ENCODE data around the gene SETD2.
"Not testable (repeated sequence)": the region's sequence is repeated elsewhere in the genome, so short reads cannot be mapped to it uniquely, and the experiment has no call there.

The SETD2 gene

DNA sequence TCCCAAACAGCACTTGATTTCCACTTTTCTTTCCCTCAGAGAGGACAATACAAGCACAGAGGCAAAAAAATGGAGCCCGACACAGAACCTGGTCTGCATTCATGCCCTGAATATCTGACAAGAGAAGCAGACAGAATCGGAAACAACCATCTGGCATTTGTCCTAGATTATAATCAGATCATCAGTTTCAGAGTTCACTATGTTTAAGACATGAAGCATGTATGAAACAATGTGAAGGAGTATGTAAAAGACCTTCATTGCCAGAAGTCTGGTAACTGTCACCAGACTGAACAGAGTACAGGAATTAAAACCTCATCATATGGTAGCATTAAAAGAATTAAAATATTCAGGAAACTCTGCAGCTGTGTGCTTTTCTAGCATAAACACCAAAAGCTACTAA is 65.0 kb downstream of the SETD2 start:
- no peak for DNase-seq (ENCODE audit: low read depth in 2 of 2)

DNA sequence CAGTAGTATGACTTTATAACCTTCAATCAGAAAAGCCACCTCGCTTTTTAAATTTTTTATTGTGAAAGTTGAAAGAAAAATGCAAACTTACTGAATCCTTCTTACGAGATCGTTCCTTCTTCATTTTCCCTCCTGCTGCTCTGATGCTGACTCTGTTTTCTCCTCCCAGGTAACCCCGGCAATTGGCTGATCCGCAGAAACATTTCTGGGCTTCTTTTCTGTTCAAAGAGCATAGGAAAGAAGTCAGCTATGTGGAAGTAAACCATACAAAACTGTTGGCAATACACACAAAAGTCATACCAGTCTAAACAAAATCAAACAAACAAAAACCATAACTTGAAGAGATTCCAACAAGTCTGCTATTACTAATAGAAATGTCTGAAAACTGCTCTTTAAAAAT is 66.0 kb downstream of the SETD2 start:
- DNase-seq (ENCODE audit: low read depth in 2 of 2): no peak

DNA sequence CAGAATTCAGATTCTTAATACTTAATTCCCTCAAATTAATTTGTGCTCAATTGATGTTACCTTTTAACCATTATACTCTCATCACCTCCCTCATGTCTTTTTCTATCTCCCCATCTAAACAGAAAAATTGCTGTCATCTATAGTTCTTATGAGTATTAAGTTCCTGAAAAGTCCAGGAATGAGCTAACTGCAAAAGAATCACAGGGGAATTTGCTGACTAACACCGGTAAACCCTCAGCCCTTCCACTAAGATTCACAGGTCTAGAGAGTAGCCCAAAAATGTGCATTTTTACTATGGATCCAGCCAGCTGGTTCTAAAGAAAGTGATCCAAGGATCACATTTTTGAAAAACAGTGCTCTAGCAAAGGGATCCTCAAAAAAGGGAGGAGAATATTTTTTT is 67.0 kb downstream of the SETD2 start:
- no peak for DNase-seq (ENCODE audit: low read depth in 2 of 2)

DNA sequence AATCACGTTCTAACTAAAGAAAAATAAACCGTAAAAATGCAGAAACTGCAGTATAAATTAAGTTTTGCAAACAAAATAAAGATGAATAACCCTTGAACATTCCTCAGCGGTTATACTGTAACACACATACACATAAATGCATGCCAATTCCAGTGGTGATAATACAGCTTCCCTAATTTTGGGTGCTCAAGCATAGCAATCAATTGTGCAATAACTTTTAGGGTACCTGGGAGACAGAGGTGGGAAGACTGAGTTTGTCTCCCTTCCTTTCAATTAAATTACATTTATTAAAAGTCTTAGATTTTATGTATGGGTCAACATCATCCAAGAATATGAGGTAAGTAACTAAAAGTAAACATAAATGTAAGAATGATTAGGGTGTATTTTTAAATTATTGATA is 71.8 kb downstream of the SETD2 start:
- no peak for DNase-seq (ENCODE audit: low read depth in 2 of 2)

DNA sequence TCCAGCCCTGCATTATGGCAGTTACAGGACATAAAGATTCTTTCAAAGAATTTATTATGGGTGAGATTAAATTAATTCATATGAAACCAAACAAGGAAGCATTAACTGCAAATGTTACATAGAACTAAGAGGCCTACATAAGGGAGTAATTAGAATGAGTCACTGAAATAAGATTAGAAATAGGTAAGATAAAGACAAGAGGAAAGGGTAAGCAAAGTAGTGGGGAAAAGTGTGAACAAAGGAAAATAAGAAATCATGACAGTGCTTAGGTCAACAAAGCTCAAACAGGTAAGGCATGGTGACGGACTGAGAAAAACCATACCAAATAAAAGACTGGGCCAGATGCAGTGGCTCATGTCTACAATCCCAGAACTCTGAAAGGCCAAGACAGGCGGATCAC is 74.3 kb downstream of the SETD2 start:
- DNase-seq (ENCODE audit: low read depth in 2 of 2): no peak

DNA sequence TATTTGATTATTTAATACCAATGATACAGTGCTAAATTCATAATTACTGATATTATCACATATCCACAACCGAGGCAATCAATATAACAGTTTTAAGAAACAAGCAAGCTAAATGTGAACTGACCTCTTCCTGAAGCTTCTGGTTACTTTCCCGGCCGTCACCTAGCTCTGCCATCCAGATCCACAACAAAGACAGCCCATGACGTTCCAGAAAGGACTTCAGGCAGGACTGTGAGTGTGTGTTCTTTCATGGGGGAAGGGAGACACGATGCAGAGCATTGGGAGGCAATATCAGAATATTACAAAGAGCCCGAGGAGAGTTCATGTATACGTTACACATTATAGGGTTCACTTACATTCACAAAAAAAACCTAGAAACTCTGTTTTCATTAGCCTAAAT is 77.8 kb downstream of the SETD2 start:
- DNase-seq (ENCODE audit: low read depth in 2 of 2): no peak

DNA sequence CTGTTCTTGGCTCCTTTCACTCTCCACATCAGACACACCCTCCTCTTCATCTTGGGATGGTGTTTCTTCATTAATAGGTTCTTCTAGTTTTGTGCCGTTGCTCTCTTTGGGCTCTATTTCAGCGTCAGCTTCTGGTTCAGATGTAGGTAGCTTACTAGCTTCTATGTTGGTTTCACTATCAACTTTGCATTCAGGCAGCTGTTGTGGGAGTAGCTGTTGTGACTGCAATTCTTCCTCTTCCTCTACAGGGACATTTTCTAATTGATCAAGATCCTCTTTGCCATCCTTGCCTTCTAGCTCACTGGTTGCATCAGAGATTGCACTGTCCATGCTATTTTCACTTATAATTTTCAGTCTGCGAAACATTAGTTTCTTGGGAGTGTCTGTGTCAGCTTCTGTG is 80.1 kb downstream of the SETD2 start:
- DNase-seq (ENCODE audit: low read depth in 2 of 2): no peak

DNA sequence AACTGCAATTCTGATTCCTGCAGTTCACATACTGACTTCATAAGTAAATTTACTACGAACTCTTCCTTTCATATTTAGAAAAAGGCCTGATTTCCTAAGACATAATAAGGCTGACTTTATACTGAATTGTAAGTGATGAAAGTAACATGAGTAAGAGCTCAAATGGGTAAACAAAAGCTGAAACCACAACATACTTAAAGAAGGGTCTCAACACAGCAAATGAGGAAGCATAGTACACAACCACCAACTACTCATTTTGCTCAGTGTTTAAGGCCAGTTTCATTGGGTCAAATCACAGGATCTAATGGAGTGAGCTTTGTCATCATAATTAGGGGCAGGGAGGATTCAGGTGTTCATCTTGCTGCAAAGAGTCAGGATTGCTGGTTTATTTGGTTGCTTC is 81.4 kb downstream of the SETD2 start:
- DNase-seq (ENCODE audit: low read depth in 2 of 2): no peak

DNA sequence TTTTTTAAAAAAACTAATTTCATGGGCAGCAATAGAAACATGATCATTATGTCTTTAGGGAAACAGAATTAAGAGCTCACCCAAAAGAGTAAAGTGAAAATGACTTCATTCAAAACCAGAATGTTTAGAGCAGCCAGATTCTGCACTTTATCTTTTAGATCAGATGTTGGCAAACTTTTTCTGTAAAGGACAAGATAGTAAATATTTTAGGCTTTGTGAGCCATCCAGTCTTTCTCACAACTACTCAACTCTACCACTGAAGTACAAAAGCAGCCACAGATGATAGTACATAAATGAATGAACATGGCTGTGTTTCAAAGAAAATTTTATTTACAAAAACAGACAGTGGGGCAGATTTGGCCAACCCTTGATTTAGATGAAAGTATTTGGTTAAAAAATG is 84.5 kb downstream of the SETD2 start:
- DNase-seq (ENCODE audit: low read depth in 2 of 2): no peak

DNA sequence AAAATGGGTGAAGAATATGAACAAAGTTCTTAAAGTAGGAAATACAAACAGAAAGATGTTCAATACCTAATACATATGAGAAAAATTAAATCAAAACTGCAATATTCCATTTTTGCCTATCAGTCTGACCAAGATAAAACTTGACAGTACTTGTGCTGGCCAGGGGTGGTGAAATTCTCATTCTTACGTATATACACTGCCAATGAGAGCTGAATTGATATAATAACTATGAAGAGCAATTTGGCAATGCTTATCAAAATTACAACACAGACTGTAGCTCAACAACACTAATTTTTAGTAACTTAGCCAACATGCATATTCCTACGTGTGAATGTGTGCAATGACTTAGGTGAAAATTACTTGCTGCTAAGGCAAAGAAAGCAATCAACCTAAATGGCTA is 90.2 kb downstream of the SETD2 start:
- no peak for DNase-seq (ENCODE audit: low read depth in 2 of 2)

DNA sequence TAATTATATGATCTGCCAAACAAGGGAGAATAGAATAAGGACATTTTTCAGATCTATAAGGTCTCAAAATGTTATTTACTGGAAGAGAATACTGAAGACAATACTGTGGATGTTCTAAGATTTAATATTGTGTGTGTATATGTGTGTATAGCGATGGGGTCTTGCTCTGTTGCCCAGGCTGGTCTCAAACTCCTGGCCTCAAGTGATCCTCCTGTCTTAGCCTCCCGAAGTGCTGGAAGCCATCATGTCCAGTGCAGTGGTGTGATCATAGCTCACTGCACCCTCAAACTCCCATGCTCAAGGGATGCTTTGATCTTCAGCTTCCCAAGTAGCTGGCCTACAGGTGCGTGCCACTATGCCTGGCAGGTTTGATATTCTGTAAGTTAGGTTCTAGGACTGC is 93.1 kb downstream of the SETD2 start:
- DNase-seq (ENCODE audit: low read depth in 2 of 2): no peak

DNA sequence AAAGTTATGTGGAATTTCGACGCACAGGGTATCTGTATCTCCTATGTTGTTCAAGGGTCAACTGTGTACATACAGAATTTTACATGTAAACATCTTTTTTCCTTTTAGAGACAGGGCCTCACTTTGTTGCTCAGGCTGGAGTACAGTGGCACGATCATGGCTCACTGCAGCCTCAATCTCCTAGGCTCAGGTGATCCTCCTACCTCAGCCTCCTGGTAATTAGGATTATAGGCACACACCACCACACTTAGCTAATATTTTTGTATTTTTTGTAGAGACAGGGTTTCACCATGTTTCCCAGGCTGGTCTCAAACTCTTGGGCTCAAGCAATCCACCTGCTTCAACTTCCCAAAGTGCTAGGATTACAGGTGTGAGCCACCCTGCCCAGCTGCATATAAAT is 97.7 kb downstream of the SETD2 start:
- not testable (repeated sequence) for DNase-seq (ENCODE audit: low read depth in 2 of 2)

DNA sequence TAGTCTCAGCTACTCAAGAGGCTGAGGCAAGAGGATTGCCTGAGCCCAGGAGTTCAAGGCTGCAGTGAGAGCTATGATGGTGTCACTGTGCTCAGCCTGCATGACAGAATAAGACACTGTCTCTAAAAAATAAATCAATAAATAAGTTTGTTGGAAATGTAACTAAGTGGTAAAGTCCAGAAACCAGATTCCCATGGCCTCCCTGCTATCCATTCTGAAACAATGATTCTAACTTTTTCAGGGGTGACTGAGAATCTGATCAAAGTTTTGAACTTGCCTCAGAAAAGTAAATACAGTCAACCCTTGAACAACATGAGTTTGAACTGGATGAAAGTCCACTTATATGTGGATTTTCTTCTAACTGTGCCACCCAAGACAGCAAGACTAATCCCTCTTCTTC is 98.2 kb downstream of the SETD2 start:
- no peak for DNase-seq (ENCODE audit: low read depth in 2 of 2)

DNA sequence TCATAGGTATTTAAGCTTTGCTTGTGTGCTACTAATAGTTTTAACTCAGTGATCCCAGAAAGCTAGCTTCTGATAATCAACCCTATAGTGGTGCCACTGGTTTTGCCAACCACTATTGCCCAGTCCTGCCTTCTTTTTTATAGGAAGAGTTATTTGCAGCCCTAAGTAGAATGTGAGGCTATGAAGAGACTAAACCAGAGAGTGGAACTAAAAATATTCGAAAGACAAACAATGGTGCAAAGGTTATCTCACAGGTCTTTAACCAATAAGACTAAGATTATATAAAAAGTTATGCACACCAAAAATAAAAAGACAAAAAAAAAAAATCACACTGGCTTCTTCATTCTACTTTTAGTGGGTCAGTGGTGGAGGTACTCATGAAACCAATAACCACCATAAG is 98.9 kb downstream of the SETD2 start:
- DNase-seq (ENCODE audit: low read depth in 2 of 2): no peak

DNA sequence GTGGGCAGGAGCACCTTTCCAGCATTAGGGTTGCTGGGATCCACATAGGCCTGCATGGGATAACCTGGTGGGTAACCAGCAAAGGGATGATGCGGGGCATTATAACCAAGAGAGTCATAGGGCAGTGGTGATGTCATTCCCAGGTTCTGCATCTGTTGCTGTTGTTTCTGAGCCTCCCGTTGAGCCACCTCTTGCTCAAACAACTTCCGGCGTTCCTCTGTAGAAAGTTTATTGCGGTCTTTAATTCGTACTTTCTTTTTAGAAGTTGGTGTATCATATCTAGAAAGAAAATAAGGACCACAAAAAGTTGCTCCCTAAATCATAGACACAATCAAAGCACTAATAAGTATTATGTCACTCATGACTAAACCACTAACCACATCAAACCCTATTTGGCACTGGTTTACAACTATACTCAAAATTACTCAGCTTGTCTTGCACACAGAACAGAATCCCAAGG is 106.7 kb downstream of the SETD2 start:
- DNase-seq (ENCODE audit: low read depth in 2 of 2): peak; percentile 33 to 46

DNA sequence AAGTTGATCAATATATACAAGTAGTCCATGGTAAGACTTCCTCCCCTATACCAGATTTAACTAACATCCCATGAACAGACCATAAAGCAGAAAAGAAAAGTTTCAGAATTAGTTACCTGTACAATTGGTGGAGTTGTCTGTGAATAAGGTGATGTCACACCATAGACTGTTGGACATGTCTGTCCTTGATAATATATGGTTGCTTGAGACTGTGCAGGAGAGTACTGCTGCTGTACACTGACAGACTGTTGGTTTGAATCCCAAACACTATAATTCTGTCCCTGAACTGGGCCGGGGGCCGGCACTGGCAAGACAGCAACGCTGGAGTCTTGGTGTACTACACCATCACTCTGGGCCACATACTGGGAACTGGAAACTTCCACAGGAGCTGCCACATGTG is 107.2 kb downstream of the SETD2 start:
- DNase-seq (ENCODE audit: low read depth in 2 of 2): no peak

DNA sequence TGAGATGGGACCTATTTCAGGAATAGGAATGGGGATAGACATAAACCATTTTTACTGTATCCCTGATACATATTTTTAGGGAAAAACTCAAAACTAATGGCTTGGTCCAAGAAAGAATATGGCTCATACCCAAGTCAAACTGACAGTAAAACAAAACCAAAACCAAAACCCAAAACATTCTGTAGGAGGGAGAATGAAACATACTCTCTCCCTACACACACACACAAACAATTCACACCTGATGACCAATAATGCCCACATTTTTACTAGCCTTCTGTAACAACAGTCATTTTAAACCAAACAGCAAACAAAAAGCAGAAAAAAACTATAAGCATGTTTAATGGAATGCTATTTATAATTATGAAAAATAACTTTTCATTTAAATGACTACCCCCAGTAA is 109.5 kb downstream of the SETD2 start:
- DNase-seq (ENCODE audit: low read depth in 2 of 2): no peak

DNA sequence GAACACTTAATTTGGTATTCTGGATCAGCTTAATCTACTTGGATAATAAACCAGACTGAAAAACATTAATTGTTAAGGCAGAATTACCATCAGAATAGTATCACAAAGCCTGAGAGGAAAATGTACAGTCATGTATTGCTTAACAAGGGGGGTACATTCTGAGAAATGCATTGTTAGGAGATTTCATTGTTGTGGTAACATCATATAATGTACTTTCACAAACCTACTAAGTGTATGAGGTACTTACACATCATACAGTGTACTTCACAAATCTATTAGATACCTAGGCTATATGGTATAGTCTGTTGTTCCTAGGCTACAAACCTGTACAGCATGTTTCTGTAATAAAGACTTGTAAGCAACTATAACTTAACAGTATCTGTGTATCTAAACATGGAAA is 116.2 kb downstream of the SETD2 start:
- no peak for DNase-seq (ENCODE audit: low read depth in 2 of 2)

DNA sequence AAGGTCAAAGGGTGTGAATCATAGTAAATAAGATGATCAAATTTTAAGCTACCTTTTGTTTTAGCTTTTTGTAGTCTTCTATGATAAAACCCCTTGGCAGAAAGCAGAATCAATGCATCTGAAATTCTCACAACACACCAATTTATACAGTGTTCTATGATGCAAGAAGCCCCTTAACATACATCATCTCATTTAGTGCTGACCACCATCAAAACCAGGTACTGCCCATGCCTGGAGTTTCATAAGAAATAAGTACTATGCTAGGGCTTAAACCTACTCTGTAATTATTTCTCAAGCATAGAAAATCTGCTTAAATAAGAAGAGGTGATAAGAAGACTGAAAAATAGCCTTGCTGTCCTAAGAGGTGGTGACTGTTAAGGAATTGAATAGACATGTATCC is 116.8 kb downstream of the SETD2 start:
- DNase-seq (ENCODE audit: low read depth in 2 of 2): no peak

DNA sequence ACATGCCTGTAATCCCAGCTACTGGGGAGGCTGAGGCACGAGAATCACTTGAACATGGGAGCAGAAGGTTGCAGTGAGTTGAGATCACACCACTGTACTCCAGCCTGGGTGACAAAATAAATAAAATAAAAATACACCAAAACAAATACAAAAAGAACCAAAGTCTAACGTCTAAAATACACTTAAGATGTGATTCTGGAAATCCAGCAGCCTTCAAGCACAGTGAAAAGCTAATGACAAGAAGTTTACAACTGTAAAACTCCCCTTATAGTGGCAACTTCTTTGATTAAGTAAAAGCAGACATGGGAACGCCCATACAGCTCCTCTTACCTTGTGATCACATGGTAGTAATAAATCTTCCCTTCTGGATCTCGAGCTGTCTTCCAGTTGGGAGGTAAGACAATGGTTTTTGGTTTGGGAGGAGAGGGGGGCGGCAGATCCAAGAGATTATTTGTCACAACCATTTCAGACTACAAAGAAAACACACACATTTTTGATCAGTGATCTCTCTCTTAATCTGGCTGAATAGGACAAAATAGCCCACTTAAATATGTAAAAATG is 121.6 kb downstream of the SETD2 start:
- DNase-seq (ENCODE audit: low read depth in 2 of 2): no peak

DNA sequence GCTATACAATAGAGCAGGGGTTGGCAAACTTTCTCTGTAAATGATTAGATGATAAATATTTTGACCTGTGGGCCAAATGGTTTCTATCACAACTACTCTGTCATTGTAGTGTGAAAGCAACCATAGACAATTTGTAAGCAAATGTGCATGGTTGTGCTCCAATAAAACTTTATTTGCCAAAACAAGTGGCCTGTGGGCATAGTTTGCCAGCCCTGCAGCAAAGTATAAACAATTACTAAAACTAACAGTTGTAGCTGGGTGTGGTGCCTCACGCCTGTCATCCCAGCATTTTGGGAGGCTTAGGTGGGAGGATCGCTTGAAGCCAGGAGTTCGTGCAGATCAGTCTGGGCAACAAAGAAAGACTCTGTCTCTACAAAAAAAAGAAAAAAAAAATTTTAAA is 122.8 kb downstream of the SETD2 start:
- DNase-seq (ENCODE audit: low read depth in 2 of 2): no peak

DNA sequence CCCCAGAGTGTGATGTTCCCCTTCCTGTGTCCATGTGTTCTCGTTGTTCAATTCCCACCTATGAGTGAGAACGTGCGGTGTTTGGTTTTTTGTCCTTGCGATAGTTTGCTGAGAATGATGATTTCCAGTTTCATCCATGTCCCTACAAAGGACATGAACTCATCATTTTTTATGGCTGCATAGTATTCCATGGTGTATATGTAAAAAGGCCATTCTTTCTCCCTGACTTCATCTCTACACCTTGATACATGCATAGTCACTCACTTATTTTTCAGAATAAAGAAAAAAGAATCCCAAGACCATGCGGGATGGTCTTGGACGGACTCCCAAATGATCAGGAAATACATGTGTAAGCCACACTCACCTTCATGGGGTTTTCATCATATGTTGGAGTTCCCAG is 126.6 kb downstream of the SETD2 start:
- not testable (repeated sequence) for DNase-seq (ENCODE audit: low read depth in 2 of 2)

DNA sequence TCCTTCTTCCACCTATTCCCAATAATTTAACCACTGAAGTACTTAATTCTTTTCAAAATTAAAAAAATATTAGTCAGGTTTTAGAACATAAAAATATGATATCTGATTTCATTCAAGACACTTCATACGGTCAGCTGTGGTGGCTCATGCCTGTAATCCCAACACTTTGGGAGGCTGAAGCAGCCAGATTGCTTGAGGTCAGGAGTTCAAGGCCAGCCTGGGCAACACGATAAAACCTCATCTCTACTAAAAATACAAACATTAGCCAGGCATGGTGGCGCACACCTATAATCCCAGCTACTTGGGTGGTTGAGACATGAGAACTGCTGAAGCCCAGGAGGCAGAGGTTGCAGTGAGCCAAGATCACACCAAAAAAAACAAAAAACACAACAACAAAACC is 127.8 kb downstream of the SETD2 start:
- no peak for DNase-seq (ENCODE audit: low read depth in 2 of 2)

DNA sequence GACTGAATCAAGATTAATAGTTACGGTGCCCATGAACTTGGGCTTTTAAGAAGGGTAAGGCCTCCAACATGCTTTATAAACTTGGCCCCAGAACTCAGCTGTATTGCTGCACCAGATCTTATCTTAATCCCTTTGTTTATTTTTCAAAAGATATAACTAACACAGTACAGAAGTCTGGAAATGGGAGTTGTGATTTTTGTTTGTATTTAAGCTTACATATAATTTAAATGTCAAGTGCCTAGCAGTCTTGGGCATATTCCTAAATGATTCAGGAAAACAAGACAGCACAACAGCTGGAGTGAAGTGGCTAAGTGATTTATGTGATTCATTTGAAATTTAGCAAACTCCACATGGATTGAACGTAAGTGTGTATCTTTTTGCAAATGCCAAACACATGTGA is 128.3 kb downstream of the SETD2 start:
- DNase-seq (ENCODE audit: low read depth in 2 of 2): no peak

Data from stimulated activated CD8-positive, alpha-beta memory T cell treated with anti-CD3 and anti-CD28 coated beads, Interleukin-7, amount 100 ng/mL, for 4 hours (primary cell).